HG02981 (cell line): ENCODE measurements around the gene RPP40.
"Not testable (repeated sequence)": the region's sequence is repeated elsewhere in the genome, so short reads cannot be mapped to it uniquely, and the experiment has no call there.

Experiments used
- ATAC-seq: cut with Tn5 transposase; IDR thresholded peaks from one replicate; pipeline ENCODE4 v1.9.1; 2021; ENCODE audit warnings: mild to moderate bottlenecking, moderate library complexity; ENCODE audit not compliant: unreplicated experiment

The RPP40 gene

GRCh38 chr6:5020142-5020541 is 16.3 kb upstream of the RPP40 start:
- no peak for ATAC-seq

DNA sequence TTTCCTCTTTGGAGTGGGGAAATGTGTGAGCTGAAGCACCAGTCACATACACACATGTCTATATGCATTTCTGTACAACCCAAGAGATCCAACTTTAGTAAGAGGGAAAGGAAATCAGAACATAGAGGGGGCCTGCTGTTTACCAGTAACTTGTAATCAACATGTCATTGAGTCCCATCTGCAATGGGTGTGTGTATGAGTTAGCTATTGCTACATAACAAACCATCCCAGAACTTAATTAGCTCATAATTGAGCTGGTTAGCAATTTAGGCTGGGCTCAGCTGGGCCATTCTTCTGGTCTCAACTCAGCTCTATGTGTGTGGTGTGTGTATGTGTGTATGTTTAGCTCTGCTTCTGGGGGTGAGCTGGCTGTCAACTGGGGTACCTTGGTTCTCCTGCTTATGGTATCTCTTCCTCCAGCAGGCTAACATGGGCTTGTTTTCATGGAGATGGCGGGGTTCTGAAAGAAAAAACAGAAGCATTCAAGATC is 10.3 kb upstream of the RPP40 start:
- no peak for ATAC-seq

GRCh38 chr6:5012519-5012918 is 8.7 kb upstream of the RPP40 start:
- ATAC-seq = no peak

DNA sequence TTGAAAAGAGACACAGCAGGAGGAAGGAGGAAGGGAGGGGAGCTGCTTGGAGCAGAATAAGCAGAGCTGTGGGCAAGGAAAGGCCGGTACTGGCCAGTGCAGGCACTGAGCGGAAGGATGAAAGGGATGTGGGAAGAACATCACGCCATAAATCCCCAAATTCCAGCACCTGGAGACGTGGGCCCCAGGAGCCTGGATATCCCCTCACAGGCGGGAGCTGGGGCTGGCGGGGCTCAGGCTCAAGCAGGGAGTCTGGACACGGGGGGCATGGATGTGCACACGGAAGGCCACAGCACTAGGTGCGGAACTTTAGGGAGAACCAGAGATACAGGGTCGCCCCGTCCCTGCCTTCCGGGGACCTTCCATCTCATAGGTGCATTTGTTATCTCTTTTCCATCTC is 7.5 kb upstream of the RPP40 start:
- ATAC-seq = no peak

DNA sequence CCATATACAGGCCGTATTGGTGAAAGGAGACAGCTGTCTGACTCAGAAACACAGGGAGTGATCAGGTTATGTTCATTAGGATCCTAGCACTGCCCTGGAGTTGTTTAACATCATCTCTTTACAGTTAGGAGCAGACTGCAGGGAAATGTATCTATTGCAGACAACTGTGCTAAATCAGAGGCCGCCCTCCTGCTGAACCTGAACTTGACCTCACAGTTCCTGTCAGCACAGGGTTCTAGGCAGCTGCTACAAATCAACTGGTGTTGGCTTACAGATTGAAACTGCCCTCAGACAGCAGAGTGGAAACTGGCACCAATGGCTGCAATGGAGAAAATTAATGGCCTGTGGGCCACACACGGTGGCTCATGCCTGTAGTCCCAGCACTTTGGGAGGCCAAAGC is 3.7 kb upstream of the RPP40 start:
- ATAC-seq = no peak

- ATAC-seq = no peak
Observed at GRCh38 chr6:5006222-5006621, 2.4 kb upstream of the RPP40 start.

GRCh38 chr6:5005038-5005433 is 1.2 kb upstream of the RPP40 start:
- not testable (repeated sequence) for ATAC-seq

DNA sequence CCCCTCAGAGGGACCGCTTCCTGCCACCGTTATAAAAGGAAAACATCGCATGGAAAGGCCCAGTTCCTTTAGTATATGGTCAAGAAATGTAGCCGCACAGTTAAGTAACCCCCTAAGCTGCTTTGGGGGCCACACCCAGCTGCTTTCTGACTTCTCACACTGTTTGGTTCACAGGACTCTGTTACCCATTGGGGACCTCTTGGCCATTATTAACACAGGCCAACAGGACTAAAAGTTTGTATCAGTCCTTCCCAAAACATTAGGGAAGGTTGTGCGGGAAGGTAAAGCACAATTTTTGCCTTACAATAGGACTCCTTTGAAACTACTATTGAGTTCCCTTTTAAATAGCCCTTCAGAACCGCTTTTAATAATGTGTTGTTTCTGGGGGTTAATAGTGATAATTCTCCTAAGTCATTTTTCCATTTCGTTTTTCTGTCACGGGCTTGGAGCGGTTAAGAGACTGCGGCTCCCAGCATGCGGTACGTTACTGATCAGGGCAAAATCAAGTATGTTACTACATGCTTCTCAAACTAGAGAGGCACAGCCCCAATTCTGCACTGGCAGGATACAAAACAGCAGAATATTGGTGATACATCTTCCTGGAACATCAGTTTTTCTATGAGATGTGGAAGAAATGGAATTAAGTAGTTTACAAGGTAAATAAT is 668 bp upstream of the RPP40 start:
- ATAC-seq = no peak

GRCh38 chr6:4999586-4999985 is 4.3 kb downstream of the RPP40 start:
- no peak for ATAC-seq

GRCh38 chr6:4997862-4998261 is 6.0 kb downstream of the RPP40 start:
- no peak for ATAC-seq

DNA sequence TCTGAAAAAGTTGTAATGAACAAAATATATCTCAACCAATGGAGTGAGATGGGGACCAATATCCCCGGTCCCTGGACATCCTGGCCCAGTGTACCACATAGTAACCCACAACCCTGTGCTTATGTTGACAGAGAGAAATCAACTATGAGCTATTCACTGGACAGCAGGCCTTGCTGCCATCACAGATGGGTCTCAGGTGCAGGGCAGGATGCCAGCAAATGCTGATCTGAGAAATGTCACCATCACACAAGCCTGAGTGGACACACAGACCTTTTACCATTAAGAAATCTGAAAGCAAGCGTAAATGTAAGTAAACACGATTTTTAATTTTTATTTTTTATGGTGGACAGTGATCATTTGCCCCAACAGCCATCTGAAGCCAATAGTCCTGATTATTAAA is 9.1 kb downstream of the RPP40 start:
- no peak for ATAC-seq

DNA sequence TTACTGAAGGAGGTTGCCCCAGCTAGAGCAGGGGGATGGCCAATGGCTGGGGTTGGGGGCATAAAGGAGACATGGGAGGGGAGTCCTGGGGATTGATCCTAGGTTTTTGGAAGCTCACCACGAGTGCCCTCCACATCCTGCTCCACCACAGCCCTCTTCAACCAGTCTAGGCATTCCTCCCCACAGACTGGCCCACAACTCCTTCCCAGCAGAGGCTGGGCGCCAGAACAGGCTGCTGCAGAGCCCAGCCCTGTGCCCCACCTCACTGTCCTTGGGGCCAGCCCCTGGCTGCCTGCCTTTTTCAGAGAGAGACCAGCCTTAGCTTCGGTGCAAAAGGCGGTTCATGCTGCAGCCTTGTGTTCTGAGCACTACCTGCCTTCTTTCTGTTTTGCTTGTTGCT is 16.4 kb downstream of the RPP40 start:
- ATAC-seq = no peak

DNA sequence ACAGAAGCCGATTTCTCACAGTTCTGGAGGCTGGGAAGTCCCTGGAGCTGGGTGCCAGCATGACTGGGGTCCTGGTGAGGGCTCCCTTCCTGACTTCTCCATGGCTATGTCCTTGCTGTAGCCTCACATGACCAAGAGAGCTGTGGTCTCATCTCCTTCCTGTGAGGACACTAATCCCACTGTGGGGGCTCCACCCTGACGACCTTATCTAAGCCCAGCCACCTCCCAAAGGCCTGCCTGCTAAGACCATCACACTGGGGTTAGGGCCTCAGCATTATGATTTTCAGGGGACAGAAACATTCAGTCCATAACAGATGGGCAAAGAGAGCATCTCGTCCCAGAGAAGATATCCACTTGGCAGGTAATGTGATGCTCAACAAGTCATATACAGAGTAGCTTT is 16.8 kb downstream of the RPP40 start:
- ATAC-seq = no peak

DNA sequence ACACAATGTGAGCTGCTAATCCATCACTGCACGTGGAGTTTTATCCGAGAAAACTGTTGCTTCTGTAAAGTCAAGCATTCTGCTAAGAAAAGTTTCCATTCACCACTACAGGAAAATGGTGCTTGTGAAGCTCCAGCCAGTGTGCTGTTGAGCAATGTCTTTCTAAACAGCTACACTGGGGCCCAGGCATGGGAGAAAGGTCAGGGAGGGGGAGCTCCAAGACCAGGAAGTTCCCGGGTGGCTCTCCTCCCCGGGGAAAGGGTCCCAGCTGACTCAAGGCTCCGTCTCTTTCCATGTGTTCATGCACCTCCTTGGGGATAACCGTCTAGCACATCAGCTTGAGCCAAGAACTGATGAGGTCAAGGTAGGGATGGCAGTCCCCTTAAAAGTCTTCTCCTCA is 20.5 kb downstream of the RPP40 start:
- no peak for ATAC-seq

- no peak for ATAC-seq
Observed at GRCh38 chr6:4981761-4982160, 22.1 kb downstream of the RPP40 start.

- ATAC-seq = no peak
Observed at GRCh38 chr6:4979426-4979825, 24.4 kb downstream of the RPP40 start.

DNA sequence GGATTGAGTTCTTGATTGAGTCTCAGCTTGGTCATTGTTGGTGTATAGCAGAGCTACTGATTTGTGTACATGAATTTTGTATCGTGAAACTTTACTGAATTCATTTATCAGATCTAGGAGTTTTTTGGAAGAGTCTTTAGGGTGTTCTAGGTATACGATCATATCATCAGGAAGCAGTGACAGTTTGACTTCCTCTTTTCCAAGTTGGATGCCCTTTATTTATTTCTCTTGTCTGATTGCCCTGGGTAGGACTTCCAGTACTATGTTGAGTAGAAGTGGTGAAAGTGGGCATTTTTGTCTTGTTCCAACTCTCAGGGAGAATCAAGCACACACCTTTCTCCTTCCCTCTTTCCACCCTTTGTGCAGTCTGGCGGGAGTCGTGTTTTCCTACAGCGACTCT is 26.4 kb downstream of the RPP40 start:
- ATAC-seq = no peak

GRCh38 chr6:4975506-4975905 is 28.3 kb downstream of the RPP40 start:
- ATAC-seq = no peak

- no peak for ATAC-seq
Observed at GRCh38 chr6:4974962-4975361, 28.9 kb downstream of the RPP40 start.

DNA sequence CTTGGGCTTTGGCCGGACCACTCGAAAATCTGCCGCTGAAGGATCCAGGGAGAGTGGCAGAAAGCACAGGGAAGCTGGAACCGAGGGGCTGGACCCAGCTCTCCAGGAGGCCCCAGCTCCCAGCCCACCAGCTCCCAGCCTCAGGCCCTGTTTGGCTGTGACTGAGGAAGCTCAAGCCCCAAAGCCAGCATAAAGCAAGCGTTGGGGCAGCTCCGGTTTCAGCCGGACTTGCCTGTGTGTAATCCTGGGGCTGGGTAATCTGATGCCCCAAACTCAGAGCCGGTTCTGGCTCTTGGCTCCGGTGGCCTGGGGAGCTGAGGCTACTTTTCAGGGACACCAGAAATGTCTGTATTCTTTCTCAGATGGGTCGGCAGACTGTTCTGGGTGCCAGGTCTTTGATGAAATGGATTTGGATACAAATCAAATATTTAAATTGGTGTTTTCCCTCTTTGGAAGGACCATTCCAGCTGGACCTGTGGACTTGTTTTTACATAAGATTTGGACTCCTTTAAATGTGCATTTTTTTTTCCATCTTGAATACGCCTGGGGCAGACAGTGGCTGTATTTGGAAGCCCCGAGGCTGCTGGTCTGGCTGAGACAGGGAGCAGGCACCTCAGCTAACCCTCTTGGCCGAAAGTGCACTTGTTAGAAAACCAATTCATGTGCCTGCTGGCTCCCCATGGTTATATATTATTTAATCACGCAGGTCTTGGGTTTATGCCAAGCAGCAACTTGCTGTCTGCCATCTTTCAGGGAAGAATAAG is 29.7 kb downstream of the RPP40 start:
- no peak for ATAC-seq

DNA sequence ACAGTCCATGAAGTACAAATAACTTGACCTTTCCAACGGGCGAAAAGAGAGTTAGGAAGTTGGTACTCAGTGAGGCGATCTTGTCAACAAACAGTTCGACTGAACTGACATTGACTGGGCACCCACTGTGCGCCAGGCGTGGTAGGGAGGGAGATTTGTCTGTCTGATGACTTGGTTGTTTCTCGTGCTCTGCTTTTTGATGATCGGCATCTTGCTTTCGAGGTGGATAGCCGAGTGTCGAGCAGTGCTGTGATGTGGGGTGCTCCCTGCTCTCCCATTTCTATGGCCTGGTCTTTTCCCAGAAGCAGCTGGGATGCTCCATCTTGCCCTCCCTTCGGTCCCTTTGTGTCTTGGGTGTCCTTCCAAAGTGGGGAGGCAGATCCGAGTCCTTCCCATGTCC is 30.4 kb downstream of the RPP40 start:
- no peak for ATAC-seq

DNA sequence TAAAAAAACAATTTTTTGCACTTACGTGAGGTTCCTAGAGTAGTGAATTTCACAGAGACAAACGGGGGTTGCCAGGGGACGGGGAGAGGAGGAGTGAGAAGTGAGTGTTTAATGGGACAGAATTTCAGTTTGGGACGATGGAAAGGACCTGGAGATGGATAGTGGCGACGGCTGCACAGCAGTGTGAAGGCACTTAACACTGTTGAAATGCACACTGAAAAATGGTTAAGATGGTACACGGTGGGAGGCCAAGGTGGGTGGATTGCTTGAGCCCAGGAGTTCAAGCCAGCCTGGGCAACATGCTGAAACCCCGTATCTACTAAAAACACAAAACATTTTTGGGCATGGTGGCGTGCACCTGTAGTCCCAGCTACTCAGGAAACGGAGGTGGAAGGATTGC is 31.4 kb downstream of the RPP40 start:
- ATAC-seq = no peak

GRCh38 chr6:4971851-4972250 is 32.0 kb downstream of the RPP40 start:
- no peak for ATAC-seq
